ENCODE data around the gene ATP2A1.

DNA sequence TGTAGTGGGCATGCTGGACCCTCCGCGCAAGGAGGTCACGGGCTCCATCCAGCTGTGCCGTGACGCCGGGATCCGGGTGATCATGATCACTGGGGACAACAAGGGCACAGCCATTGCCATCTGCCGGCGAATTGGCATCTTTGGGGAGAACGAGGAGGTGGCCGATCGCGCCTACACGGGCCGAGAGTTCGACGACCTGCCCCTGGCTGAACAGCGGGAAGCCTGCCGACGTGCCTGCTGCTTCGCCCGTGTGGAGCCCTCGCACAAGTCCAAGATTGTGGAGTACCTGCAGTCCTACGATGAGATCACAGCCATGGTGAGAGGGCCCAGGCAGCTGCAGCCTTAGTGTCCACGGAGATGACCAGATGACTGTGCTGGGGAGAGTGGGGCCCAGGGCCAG lies 22.3 kb downstream of the ATP2A1 start:
- TF ChIP-seq, protein P1, sequence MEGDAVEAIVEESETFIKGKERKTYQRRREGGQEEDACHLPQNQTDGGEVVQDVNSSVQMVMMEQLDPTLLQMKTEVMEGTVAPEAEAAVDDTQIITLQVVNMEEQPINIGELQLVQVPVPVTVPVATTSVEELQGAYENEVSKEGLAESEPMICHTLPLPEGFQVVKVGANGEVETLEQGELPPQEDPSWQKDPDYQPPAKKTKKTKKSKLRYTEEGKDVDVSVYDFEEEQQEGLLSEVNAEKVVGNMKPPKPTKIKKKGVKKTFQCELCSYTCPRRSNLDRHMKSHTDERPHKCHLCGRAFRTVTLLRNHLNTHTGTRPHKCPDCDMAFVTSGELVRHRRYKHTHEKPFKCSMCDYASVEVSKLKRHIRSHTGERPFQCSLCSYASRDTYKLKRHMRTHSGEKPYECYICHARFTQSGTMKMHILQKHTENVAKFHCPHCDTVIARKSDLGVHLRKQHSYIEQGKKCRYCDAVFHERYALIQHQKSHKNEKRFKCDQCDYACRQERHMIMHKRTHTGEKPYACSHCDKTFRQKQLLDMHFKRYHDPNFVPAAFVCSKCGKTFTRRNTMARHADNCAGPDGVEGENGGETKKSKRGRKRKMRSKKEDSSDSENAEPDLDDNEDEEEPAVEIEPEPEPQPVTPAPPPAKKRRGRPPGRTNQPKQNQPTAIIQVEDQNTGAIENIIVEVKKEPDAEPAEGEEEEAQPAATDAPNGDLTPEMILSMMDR (IDR thresholded peaks at IDR 0.05; ENCODE audit: poor library complexity): no peak
- TF ChIP-seq EZH2 (IDR thresholded peaks at IDR 0.05; ENCODE audit: borderline replicate concordance) (no peak), EZH2phosphoT487 (IDR thresholded peaks at IDR 0.05; ENCODE audit: low read depth, severe bottlenecking, unreplicated experiment) (no peak)
